Superior temporal gyrus (tissue), 1 donor: Measurements from ENCODE around the gene CACNA1E.
"Not testable (repeated sequence)": the region's sequence is repeated elsewhere in the genome, so short reads cannot be mapped to it uniquely, and the experiment has no call there.

ENCODE experiments used
- DNase-seq: peaks from one replicate; pipeline ENCODE4 v3.0.0-alpha.2; 2016; ENCODE audit errors: extremely low spot score

The CACNA1E gene

GRCh38 chr1:181517181-181517875, 34.0 kb downstream of the CACNA1E start:
- DNase-seq: no peak

GRCh38 chr1:181518152-181518551, 34.8 kb downstream of the CACNA1E start:
- no peak for DNase-seq

- DNase-seq: no peak
Observed at GRCh38 chr1:181522864-181523263, 39.5 kb downstream of the CACNA1E start.

GRCh38 chr1:181525104-181525721, 41.9 kb downstream of the CACNA1E start:
- DNase-seq: no peak

- not testable (repeated sequence) for DNase-seq
Observed at GRCh38 chr1:181528241-181528640, 44.9 kb downstream of the CACNA1E start.

- DNase-seq: no peak
Observed at GRCh38 chr1:181531441-181531840, 48.1 kb downstream of the CACNA1E start.

- no peak for DNase-seq
Observed at GRCh38 chr1:181531951-181532600, 48.8 kb downstream of the CACNA1E start.

- no peak for DNase-seq
Observed at GRCh38 chr1:181538836-181539235, 55.5 kb downstream of the CACNA1E start.

GRCh38 chr1:181541458-181541857, 58.1 kb downstream of the CACNA1E start:
- DNase-seq: no peak

GRCh38 chr1:181541947-181542346, 58.6 kb downstream of the CACNA1E start:
- DNase-seq: no peak

GRCh38 chr1:181542406-181542805, 59.1 kb downstream of the CACNA1E start:
- not testable (repeated sequence) for DNase-seq

GRCh38 chr1:181545395-181545794, 62.1 kb downstream of the CACNA1E start:
- no peak for DNase-seq

- no peak for DNase-seq
Observed at GRCh38 chr1:181548497-181548896, 65.2 kb downstream of the CACNA1E start.

- peak; percentile 62 for DNase-seq
Observed at GRCh38 chr1:181551249-181551648, 67.9 kb downstream of the CACNA1E start.

- no peak for DNase-seq
Observed at GRCh38 chr1:181551754-181552153, 68.4 kb downstream of the CACNA1E start.

GRCh38 chr1:181554465-181554864, 71.1 kb downstream of the CACNA1E start:
- no peak for DNase-seq

- no peak for DNase-seq
Observed at GRCh38 chr1:181556631-181557030, 73.3 kb downstream of the CACNA1E start.

- DNase-seq: no peak
Observed at GRCh38 chr1:181557313-181557712, 74.0 kb downstream of the CACNA1E start.

GRCh38 chr1:181558416-181558815, 75.1 kb downstream of the CACNA1E start:
- no peak for DNase-seq

- DNase-seq: no peak
Observed at GRCh38 chr1:181559142-181559541, 75.8 kb downstream of the CACNA1E start.

- no peak for DNase-seq
Observed at GRCh38 chr1:181562395-181562794, 79.1 kb downstream of the CACNA1E start.

- no peak for DNase-seq
Observed at GRCh38 chr1:181568736-181569135, 85.4 kb downstream of the CACNA1E start.

- peak; percentile 48 for DNase-seq
Observed at GRCh38 chr1:181577475-181577874, 94.2 kb downstream of the CACNA1E start.
